Vagina (tissue), 2 donors: Measurements from ENCODE around the gene ING1. TPM values are rescaled to one million over a fixed set of nuclear protein-coding genes. Genes with fewer than 3 reads are reported as not detected.
"Not testable (repeated sequence)": the region's sequence is repeated elsewhere in the genome, so short reads cannot be mapped to it uniquely, and the experiment has no call there.

ENCODE experiments used
- DNase-seq, 2 donors: peaks; one replicate each; pipeline ENCODE4 v3.0.0-alpha.2; 2017; ENCODE audit errors: extremely low spot score in 2 of 2
- H3K27ac ChIP-seq: fragments of 200-600 bp; sonication (generic); one replicate; pipeline ENCODE4 v1.5.1; 2019
- H3K27me3 ChIP-seq: fragments of 200-600 bp; sonication (generic); one replicate; pipeline ENCODE4 v1.5.1; 2019
- H3K36me3 ChIP-seq, 2 donors: fragments of 200-600 bp; sonication (generic); one replicate each; pipeline ENCODE4 v1.5.1; 2017 to 2019
- H3K4me1 ChIP-seq: fragments of 200-600 bp; sonication (generic); one replicate; pipeline ENCODE4 v1.5.1; 2019
- H3K4me3 ChIP-seq, 2 donors: fragments of 200-600 bp; sonication (generic); 1 replicate in 1 of 2; 2 replicates in 1 of 2; pipeline ENCODE4 v1.5.1; 2016 to 2019
- H3K9me3 ChIP-seq: fragments of 200-600 bp; sonication (generic); one replicate; pipeline ENCODE4 v1.5.1; 2019
- CTCF ChIP-seq, 3 experiments: fragments of 450-650 bp in 2 of 3; fragments of 200-600 bp in 1 of 3; sonication (generic) in 1 of 3; IDR thresholded peaks; one replicate each; pipeline ENCODE4 v1.5.1; 2017 to 2019; ENCODE audit warnings: antibody characterized with exemption in 3 of 3, mild to moderate bottlenecking in 2 of 3, moderate library complexity in 2 of 3
- POLR2A ChIP-seq, 2 donors: fragments of 450-650 bp; IDR thresholded peaks; one replicate each; pipeline ENCODE4 v1.6.1; 2017; ENCODE audit warnings: antibody characterized with exemption in 2 of 2, mild to moderate bottlenecking in 2 of 2, moderate library complexity in 2 of 2
- POLR2AphosphoS5 ChIP-seq, 2 donors: sonication (generic); formaldehyde crosslinking; IDR thresholded peaks; one replicate each; pipeline ENCODE4 v1.9.0; 2017; ENCODE audit warnings: antibody characterized with exemption in 2 of 2, mild to moderate bottlenecking in 2 of 2, low read depth in 1 of 2; ENCODE audit not compliant: insufficient read depth in 1 of 2
- intact Hi-C: fragments of 100-400 bp; cut with DNase I; formaldehyde crosslinking; loops from one replicate; pipeline ENCODE4 v1.15.1; 2023
- total RNA-seq: library from RNA; depleted of rRNA; stranded (reverse); fragments of >200 nt; gene quantifications from one replicate; pipeline ENCODE4 v1.2.3, GENCODE V29; 2016

The ING1 gene
- total RNA-seq, 1 donor from 2014 or later = 25.5 TPM

GRCh38 chr13:110690516-110690915, 23.0 kb upstream of the ING1 start:
- Histone ChIP-seq H3K9me3 (no peaks in the 10 kb centered on the region), H3K4me3 (no peak overlapping the region), H3K36me3 (peaks cover 0 to 22% of the 10 kb centered on the region in 2 donors), H3K27ac (no peak overlapping the region), H3K4me1 (no peaks in the 10 kb centered on the region), H3K27me3 (no peaks in the 10 kb centered on the region)
- no peak for TF ChIP-seq POLR2AphosphoS5 (IDR thresholded peaks at IDR 0.05; ENCODE audit: insufficient read depth in 1 of 2, low read depth in 1 of 2)
- TF ChIP-seq CTCF (IDR thresholded peaks at IDR 0.05) = no peak
- intact Hi-C loops = no loop called here
- DNase-seq = no peak

- intact Hi-C loops, H3K27me3 ChIP-seq, DNase-seq, H3K27ac ChIP-seq, H3K4me3 ChIP-seq, H3K4me1 ChIP-seq, H3K9me3 ChIP-seq: not testable (repeated sequence)
- H3K36me3 ChIP-seq = peaks cover 0 to 41% of the 10 kb centered on the region in 2 donors
Observed at GRCh38 chr13:110695774-110696173, 17.7 kb upstream of the ING1 start.

- no peaks in the 10 kb centered on the region for H3K9me3 ChIP-seq
- no peaks in the 10 kb centered on the region for H3K4me1 ChIP-seq
- H3K27ac ChIP-seq = no peak overlapping the region
- H3K4me3 ChIP-seq = no peak overlapping the region
- no peak for TF ChIP-seq POLR2AphosphoS5 (IDR thresholded peaks at IDR 0.05; ENCODE audit: insufficient read depth in 1 of 2, low read depth in 1 of 2)
- no peak for TF ChIP-seq CTCF (IDR thresholded peaks at IDR 0.05)
- TF ChIP-seq POLR2A (IDR thresholded peaks at IDR 0.05) = no peak
- H3K27me3 ChIP-seq = no peaks in the 10 kb centered on the region
- intact Hi-C loops = no loop called here
- no peak for DNase-seq
- H3K36me3 ChIP-seq = peaks cover 0 to 50% of the 10 kb centered on the region in 2 donors
Observed at GRCh38 chr13:110696776-110697175, 16.7 kb upstream of the ING1 start.

- intact Hi-C loops = no loop called here
- peaks cover 0 to 52% of the 10 kb centered on the region in 2 donors for H3K36me3 ChIP-seq
Observed at GRCh38 chr13:110697842-110698241, 15.7 kb upstream of the ING1 start.

GRCh38 chr13:110698689-110699088, 14.8 kb upstream of the ING1 start:
- H3K9me3 ChIP-seq = no peaks in the 10 kb centered on the region
- no peak overlapping the region for H3K4me3 ChIP-seq
- intact Hi-C loops = no loop called here
- H3K36me3 ChIP-seq = peaks cover 0 to 55% of the 10 kb centered on the region in 2 donors
- no peaks in the 10 kb centered on the region for H3K27me3 ChIP-seq
- TF ChIP-seq POLR2AphosphoS5 (IDR thresholded peaks at IDR 0.05; ENCODE audit: insufficient read depth in 1 of 2, low read depth in 1 of 2) (no peak), POLR2A (IDR thresholded peaks at IDR 0.05) (no peak), CTCF (IDR thresholded peaks at IDR 0.05) (no peak)
- H3K4me1 ChIP-seq = peaks cover 16% of the 10 kb centered on the region
- DNase-seq = no peak
- no peak overlapping the region for H3K27ac ChIP-seq

More at GRCh38 chr13:110697842-110698241, 15.7 kb upstream of the ING1 start:
- no peaks in the 10 kb centered on the region for H3K27me3 ChIP-seq
- H3K9me3 ChIP-seq = no peaks in the 10 kb centered on the region
- H3K4me1 ChIP-seq = peaks cover 7% of the 10 kb centered on the region
- no peak overlapping the region for H3K4me3 ChIP-seq
- no peak for DNase-seq
- no peak overlapping the region for H3K27ac ChIP-seq
- TF ChIP-seq CTCF (IDR thresholded peaks at IDR 0.05) = no peak
- TF ChIP-seq POLR2A (IDR thresholded peaks at IDR 0.05) = no peak
- no peak for TF ChIP-seq POLR2AphosphoS5 (IDR thresholded peaks at IDR 0.05; ENCODE audit: insufficient read depth in 1 of 2, low read depth in 1 of 2)
